GM10248 (cell line): ENCODE measurements around the gene STON2.

Experiments
- CTCF ChIA-PET: fragments of 300-600 bp; sonication (Branson Sonifier 250); formaldehyde crosslinking; extraction: SDS; loops from one replicate; lab custom pipeline; 2021; ENCODE audit warnings: antibody characterized with exemption; lab: Yijun Ruan, JAX
- POLR2A ChIA-PET: fragments of 350-650 bp; sonication (Branson Sonifier 250); formaldehyde crosslinking; extraction: SDS; loops from one replicate; lab custom pipeline; 2020; ENCODE audit warnings: antibody characterized with exemption; lab: Yijun Ruan, JAX
- DNase-seq: peaks from one replicate; pipeline ENCODE4 v3.0.0; 2012; ENCODE audit errors: extremely low spot score
- TF ChIP-seq, protein P1 (sequence below): IDR thresholded peaks from 2 replicates; pipeline ENCODE4 v1.5.1; 2012; ENCODE audit warnings: mild to moderate bottlenecking, low read depth; ENCODE audit errors: extremely low read depth, missing control alignments, control extremely low read depth

STON2 gene

GRCh38 chr14:81441626-81442134, 41.6 kb upstream of the STON2 start:
- TF ChIP-seq, protein P1, sequence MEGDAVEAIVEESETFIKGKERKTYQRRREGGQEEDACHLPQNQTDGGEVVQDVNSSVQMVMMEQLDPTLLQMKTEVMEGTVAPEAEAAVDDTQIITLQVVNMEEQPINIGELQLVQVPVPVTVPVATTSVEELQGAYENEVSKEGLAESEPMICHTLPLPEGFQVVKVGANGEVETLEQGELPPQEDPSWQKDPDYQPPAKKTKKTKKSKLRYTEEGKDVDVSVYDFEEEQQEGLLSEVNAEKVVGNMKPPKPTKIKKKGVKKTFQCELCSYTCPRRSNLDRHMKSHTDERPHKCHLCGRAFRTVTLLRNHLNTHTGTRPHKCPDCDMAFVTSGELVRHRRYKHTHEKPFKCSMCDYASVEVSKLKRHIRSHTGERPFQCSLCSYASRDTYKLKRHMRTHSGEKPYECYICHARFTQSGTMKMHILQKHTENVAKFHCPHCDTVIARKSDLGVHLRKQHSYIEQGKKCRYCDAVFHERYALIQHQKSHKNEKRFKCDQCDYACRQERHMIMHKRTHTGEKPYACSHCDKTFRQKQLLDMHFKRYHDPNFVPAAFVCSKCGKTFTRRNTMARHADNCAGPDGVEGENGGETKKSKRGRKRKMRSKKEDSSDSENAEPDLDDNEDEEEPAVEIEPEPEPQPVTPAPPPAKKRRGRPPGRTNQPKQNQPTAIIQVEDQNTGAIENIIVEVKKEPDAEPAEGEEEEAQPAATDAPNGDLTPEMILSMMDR: no peak
- DNase-seq: no peak
- ChIA-PET POLR2A (no interaction called here), CTCF (interaction anchor here (11.7 kb wide), 1 partner anchor 12 kb away, joined by 85 read pairs; no protein-coding TSS in a partner anchor)

DNA sequence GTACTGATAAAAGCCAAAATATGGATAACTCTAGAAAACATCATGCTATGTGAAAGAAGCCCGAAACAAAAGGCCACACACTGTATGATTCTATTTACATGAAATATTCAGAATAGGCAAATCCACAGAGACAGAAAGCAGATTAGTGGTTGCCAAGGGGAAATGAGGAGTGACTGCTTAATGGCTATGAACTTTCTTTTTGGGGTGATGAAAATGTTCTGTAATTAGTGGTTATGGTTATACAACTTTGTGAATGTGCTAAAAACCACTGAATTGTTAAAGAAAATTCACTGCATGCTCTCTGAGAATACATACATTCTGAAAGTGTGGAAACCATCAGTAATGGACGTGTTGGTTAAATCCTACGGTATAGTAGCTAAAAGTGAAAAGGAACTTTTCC, 39.9 kb upstream of the STON2 start:
- TF ChIP-seq, protein P1: no peak
- ChIA-PET CTCF (interaction anchor here (2.1 to 11.7 kb wide), 2 partner anchors 11 to 14 kb away, joined by 5 to 85 read pairs; no protein-coding TSS in a partner anchor), POLR2A (no interaction called here)

GRCh38 chr14:81437244-81437643, 37.1 kb upstream of the STON2 start:
- POLR2A ChIA-PET: no interaction called here
- TF ChIP-seq, protein P1: no peak
- DNase-seq: no peak
- CTCF ChIA-PET: interaction anchor here (0.8 to 11.7 kb wide), 3 partner anchors 11 to 445 kb away, joined by 3 to 85 read pairs (median 3); no protein-coding TSS in a partner anchor

More for the DNA sequence above, 39.9 kb upstream of the STON2 start:
- no peak for DNase-seq

DNA sequence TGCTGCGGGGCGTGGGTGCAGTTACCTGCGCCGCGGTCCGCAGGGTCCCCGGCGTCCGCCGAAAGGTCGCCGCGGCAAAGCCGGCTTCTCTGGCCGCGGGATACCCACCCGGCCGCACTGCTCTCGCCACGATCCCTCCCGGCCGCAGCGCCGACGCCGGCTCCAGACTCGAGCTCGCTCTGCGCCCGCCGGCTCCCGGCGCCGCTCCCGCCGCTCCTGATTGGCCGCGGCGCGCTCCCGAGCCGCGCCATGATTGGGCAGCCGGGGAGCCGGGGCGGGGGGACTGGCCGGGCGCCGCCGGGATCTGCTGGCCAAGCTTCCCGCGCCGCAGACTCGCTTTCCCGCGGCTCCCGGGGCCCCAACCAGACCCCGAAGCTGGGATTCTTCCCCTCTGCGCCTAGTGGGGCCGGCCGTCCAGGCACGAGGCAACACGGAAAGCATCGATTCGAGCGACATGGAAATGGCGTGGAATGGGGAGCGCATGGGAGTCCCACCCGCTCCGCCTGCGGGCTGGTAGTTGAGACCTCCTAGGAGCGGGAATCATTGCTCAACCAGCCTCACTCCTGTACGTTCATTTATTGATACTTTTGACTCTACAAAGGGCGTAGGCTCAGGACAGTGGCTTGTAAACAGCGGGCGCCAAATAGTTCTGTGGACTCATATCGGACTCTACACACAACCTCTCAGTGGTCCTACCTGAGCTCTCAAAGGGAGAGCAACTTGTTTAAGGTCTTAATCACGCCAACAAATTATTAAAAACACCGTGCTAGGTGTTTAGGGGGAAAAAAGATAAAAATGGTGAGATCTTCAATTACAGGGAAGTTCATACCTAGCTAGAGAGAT, 36.4 kb upstream of the STON2 start:
- TF ChIP-seq, protein P1: no peak
- CTCF ChIA-PET: interaction anchor here (0.8 to 11.7 kb wide), 4 partner anchors 10 to 444 kb away, joined by 3 to 85 read pairs (median 3); no protein-coding TSS in a partner anchor
- peak; percentile 80 for DNase-seq
- POLR2A ChIA-PET: no interaction called here

GRCh38 chr14:81435391-81436295, 35.5 kb upstream of the STON2 start:
- CTCF ChIA-PET: interaction anchor here (0.8 to 11.7 kb wide), 3 partner anchors 18 to 33 kb away, joined by 3 to 85 read pairs (median 3); no protein-coding TSS in a partner anchor
- POLR2A ChIA-PET: no interaction called here
- TF ChIP-seq, protein P1: no peak
- peak; percentile 42 for DNase-seq

GRCh38 chr14:81435048-81435390, 34.9 kb upstream of the STON2 start:
- TF ChIP-seq, protein P1: no peak
- no peak for DNase-seq
- POLR2A ChIA-PET: no interaction called here
- CTCF ChIA-PET: interaction anchor here (0.8 kb wide), 1 partner anchor 29 kb away, joined by 3 read pairs; no protein-coding TSS in a partner anchor
